NCI-H2107 treated with DMSO at 0.1 percent for 48 hours (cell line): ENCODE measurements around the gene ZNF470.

ENCODE experiments used
- DNase-seq: peaks from one replicate; lab custom pipeline; 2025; ENCODE audit not compliant: unreplicated experiment; lab: John Stamatoyannopoulos, UW

The ZNF470 gene

GRCh38 chr19:56567274-56568120 lies at the start of gene ZNF470:
Gene ZNF470 (plus strand): TSS chr19:56567468. CDS start chr19:56570312, 2,844 bp downstream.
- no peak for DNase-seq

GRCh38 chr19:56525214-56525860 lies 41.9 kb upstream of the ZNF470 start:
- DNase-seq: no peak

GRCh38 chr19:56537442-56537841 lies 29.8 kb upstream of the ZNF470 start:
- DNase-seq: no peak

- peak; percentile 2 for DNase-seq
Observed at GRCh38 chr19:56538254-56538760, 29.0 kb upstream of the ZNF470 start.

GRCh38 chr19:56538761-56539263 lies 28.5 kb upstream of the ZNF470 start, which contains the start of gene ZFP28:
Gene ZFP28 (plus strand): TSS chr19:56538948. CDS start chr19:56539019, 71 bp downstream.
- no peak for DNase-seq

- no peak for DNase-seq
Observed at GRCh38 chr19:56543776-56544175, 23.5 kb upstream of the ZNF470 start.

- no peak for DNase-seq
Observed at GRCh38 chr19:56547535-56547934, 19.7 kb upstream of the ZNF470 start.

- no peak for DNase-seq
Observed at GRCh38 chr19:56554272-56554869, 12.9 kb upstream of the ZNF470 start.

GRCh38 chr19:56562766-56563165 lies 4.5 kb upstream of the ZNF470 start:
- DNase-seq: no peak

- no peak for DNase-seq
Observed at GRCh38 chr19:56566904-56567273, 379 bp upstream of the ZNF470 start.

- no peak for DNase-seq
Observed at GRCh38 chr19:56572589-56572988, 5.3 kb downstream of the ZNF470 start.

- no peak for DNase-seq
Observed at GRCh38 chr19:56573914-56574313, 6.6 kb downstream of the ZNF470 start.

GRCh38 chr19:56577719-56578602 lies 10.7 kb downstream of the ZNF470 start:
- DNase-seq: no peak

- DNase-seq: no peak
Observed at GRCh38 chr19:56594446-56594782, 27.1 kb downstream of the ZNF470 start.

- peak; percentile 43 for DNase-seq
Observed at GRCh38 chr19:56594783-56595547, 27.7 kb downstream of the ZNF470 start, which contains the start of gene ZNF71. Gene ZNF71 (plus strand): TSS chr19:56595302. CDS start chr19:56601559, 6,257 bp downstream.

GRCh38 chr19:56595548-56595899 lies 28.3 kb downstream of the ZNF470 start:
- no peak for DNase-seq

GRCh38 chr19:56596676-56597075 lies 29.4 kb downstream of the ZNF470 start:
- no peak for DNase-seq

- DNase-seq: no peak
Observed at GRCh38 chr19:56597696-56598095, 30.4 kb downstream of the ZNF470 start.

GRCh38 chr19:56601375-56601774 lies 34.1 kb downstream of the ZNF470 start:
- DNase-seq: no peak

- no peak for DNase-seq
Observed at GRCh38 chr19:56603829-56604228, 36.6 kb downstream of the ZNF470 start.
